K562 (cell line): Measurements from ENCODE around the gene ADK. TPM values are rescaled to one million over a fixed set of nuclear protein-coding genes. Genes with fewer than 3 reads are reported as not detected.

Experiments used
- BRF1 ChIP-seq: IDR thresholded peaks from 3 replicates; pipeline ENCODE4 v1.6.1; 2011; ENCODE audit warnings: borderline replicate concordance, mild to moderate bottlenecking; ENCODE audit not compliant: insufficient read length; ENCODE audit errors: extremely low read depth
- CBFA2T2 ChIP-seq: fragments of 450-650 bp; conservative IDR thresholded peaks from 2 replicates; pipeline ENCODE4 v1.6.1; 2017; ENCODE audit warnings: mild to moderate bottlenecking
- CBX3 ChIP-seq, 2 experiments: IDR thresholded peaks; 1 replicate in 1 of 2; 2 replicates in 1 of 2; pipeline ENCODE4 v1.6.1; 2012; ENCODE audit warnings: inconsistent platforms in 2 of 2, low read length in 2 of 2, borderline replicate concordance in 1 of 2, control low read depth in 1 of 2
- ERF ChIP-seq: fragments of 450-650 bp; formaldehyde crosslinking; IDR thresholded peaks from 2 replicates; pipeline ENCODE4 v1.4.0; 2020; ENCODE audit warnings: mild to moderate bottlenecking, mixed read lengths
- FOXP4 ChIP-seq: sonication (generic); formaldehyde crosslinking; IDR thresholded peaks from 2 replicates; pipeline ENCODE4 v1.8.0; 2022; ENCODE audit warnings: mild to moderate bottlenecking, missing genetic modification reagents, borderline replicate concordance
- GTF3C2 ChIP-seq: IDR thresholded peaks from 3 replicates; pipeline ENCODE4 v1.6.1; 2011; ENCODE audit warnings: borderline replicate concordance, mild to moderate bottlenecking, moderate library complexity; ENCODE audit not compliant: insufficient read length; ENCODE audit errors: extremely low read depth
- IFI16 ChIP-seq: fragments of 250-450 bp; sonication (Bioruptor Pico); IDR thresholded peaks from 2 replicates; pipeline ENCODE4 v2.1.2; 2022; ENCODE audit warnings: mild to moderate bottlenecking, inconsistent platforms
- KLF6 ChIP-seq: fragments of 250-450 bp; sonication (Bioruptor Pico); IDR thresholded peaks from 2 replicates; pipeline ENCODE4 v1.4.0; 2020; ENCODE audit warnings: mild to moderate bottlenecking, moderate library complexity, borderline replicate concordance
- LARP7 ChIP-seq: fragments of 450-650 bp; IDR thresholded peaks from 2 replicates; pipeline ENCODE4 v1.6.1; 2016
- LCOR ChIP-seq: sonication (generic); formaldehyde crosslinking; IDR thresholded peaks from 2 replicates; pipeline ENCODE4 v1.8.0; 2022; ENCODE audit warnings: mild to moderate bottlenecking, missing genetic modification reagents
- MCM3 ChIP-seq: fragments of 450-650 bp; IDR thresholded peaks from 2 replicates; pipeline ENCODE4 v1.6.1; 2016
- MTA3 ChIP-seq: fragments of 450-650 bp; formaldehyde crosslinking; IDR thresholded peaks from 2 replicates; pipeline ENCODE4 v1.6.1; 2017; ENCODE audit warnings: mild to moderate bottlenecking, borderline replicate concordance
- NEUROD1 ChIP-seq: fragments of 150-350 bp; IDR thresholded peaks from 2 replicates; pipeline ENCODE4 v1.6.1; 2014; ENCODE audit warnings: borderline replicate concordance, low read length, low read depth; ENCODE audit not compliant: partially characterized antibody
- NR2F6 ChIP-seq: fragments of 450-650 bp; formaldehyde crosslinking; IDR thresholded peaks from 2 replicates; pipeline ENCODE4 v1.4.0; 2020; ENCODE audit warnings: mild to moderate bottlenecking
- PATZ1 ChIP-seq: fragments of 250-450 bp; sonication (Bioruptor Pico); IDR thresholded peaks from 2 replicates; pipeline ENCODE4 v1.5.0; 2020; ENCODE audit warnings: mild to moderate bottlenecking, borderline replicate concordance
- PHB2 ChIP-seq: fragments of 450-650 bp; IDR thresholded peaks from 2 replicates; pipeline ENCODE4 v1.6.1; 2017; ENCODE audit warnings: low read depth
- RBBP5 ChIP-seq: fragments of 200-600 bp; sonication (generic); IDR thresholded peaks from 2 replicates; pipeline ENCODE4 v1.6.1; 2012; ENCODE audit warnings: borderline replicate concordance, mild to moderate bottlenecking, low read length, control low read depth, inconsistent platforms; ENCODE audit not compliant: insufficient read depth, poor library complexity, severe bottlenecking
- SIRT6 ChIP-seq: IDR thresholded peaks from one replicate; pipeline ENCODE4 v1.6.1; 2012; ENCODE audit warnings: low read depth, mild to moderate bottlenecking, control low read depth, inconsistent platforms, low read length, moderate library complexity
- SNRNP70 ChIP-seq: fragments of 200-400 bp; formaldehyde crosslinking; optimal IDR thresholded peaks from 2 replicates; pipeline ENCODE3; 2017; ENCODE audit warnings: low read depth, low read length
- TCF3 ChIP-seq: sonication (generic); formaldehyde crosslinking; IDR thresholded peaks from 2 replicates; pipeline ENCODE4 v1.4.0; 2020; ENCODE audit warnings: mild to moderate bottlenecking, missing genetic modification reagents
- USF1 ChIP-seq: sonication (generic); formaldehyde crosslinking; IDR thresholded peaks from 2 replicates; pipeline ENCODE4 v1.9.0; 2022; ENCODE audit warnings: mild to moderate bottlenecking, missing genetic modification reagents
- ZNF41 ChIP-seq: fragments of 250-450 bp; sonication (Bioruptor Pico); conservative IDR thresholded peaks from 2 replicates; pipeline ENCODE4 v1.4.0; 2020; ENCODE audit warnings: mild to moderate bottlenecking
- polyA plus RNA-seq, 8 experiments: library from polyadenylated mRNA; depleted of rRNA in 4 of 8; stranded (reverse) in 5 of 8; unstranded in 3 of 8; fragments of >200 nt; fragmentation: Nextera tagmentation in 2 of 8; fragmentation: Illumina TruSeq in 1 of 8; extraction: Ambion mirVana in 2 of 8; extraction: Trizol in 1 of 8; gene quantifications; 2 replicates each; pipeline versions ENCODE4 v1.2.1 to v1.2.3, GENCODE V29; 2011 to 2014; ENCODE audit warnings: inconsistent platforms in 1 of 8, missing spikeins in 1 of 8
- total RNA-seq, 7 experiments: library from RNA; depleted of rRNA in 6 of 7; stranded (reverse); fragments of >200 nt in 6 of 7; fragmentation: Illumina TruSeq in 2 of 7; extraction: Trizol in 2 of 7; gene quantifications; 2 replicates each; pipeline versions ENCODE4 v1.2.1 to v1.2.3, GENCODE V29; 2011 to 2021; ENCODE audit warnings: low replicate concordance in 1 of 7

ADK gene
- total and polyA plus RNA-seq, 9 of the 15 experiments (the other 6 are each of a cell fraction or from before 2014, with no cell fraction given) = 54.2 to 97.8 (median 73.6) TPM

- TF ChIP-seq GTF3C2 = no peak
- TF ChIP-seq LARP7 = no peak
- TF ChIP-seq PATZ1 (CRISPR knock-in tag) = no peak
- no peak for TF ChIP-seq NEUROD1
- no peak for TF ChIP-seq NR2F6
- no peak for TF ChIP-seq LCOR
- no peak for TF ChIP-seq CBX3 (IDR thresholded peaks at IDR 0.05; ENCODE audit: borderline replicate concordance in 1 of 2, low read length in 2 of 2)
- no peak for TF ChIP-seq SNRNP70
- no peak for TF ChIP-seq CBFA2T2
- TF ChIP-seq PHB2 = no peak
- peak; percentile 93 for TF ChIP-seq ZNF41 (CRISPR knock-in tag)
- no peak for TF ChIP-seq BRF1
- peak; percentile 95 for TF ChIP-seq KLF6 (CRISPR knock-in tag)
- no peak for TF ChIP-seq MTA3
- TF ChIP-seq FOXP4 = no peak
- TF ChIP-seq USF1 (CRISPR knock-in tag) = no peak
- TF ChIP-seq ERF = peak; percentile 95
- no peak for TF ChIP-seq TCF3 (CRISPR knock-in tag)
- TF ChIP-seq IFI16 = peak; percentile 86
- TF ChIP-seq RBBP5 = no peak
- no peak for TF ChIP-seq MCM3
- no peak for TF ChIP-seq SIRT6
These were observed 28.2 kb downstream of the ADK start (continued) for GRCh38 chr10:74179111-74179710.
